ENCODE measurements around the gene ZFYVE9. TPM values are rescaled to one million over a fixed set of nuclear protein-coding genes. Genes with fewer than 3 reads are reported as not detected.
"Not testable (repeated sequence)": the region's sequence is repeated elsewhere in the genome, so short reads cannot be mapped to it uniquely, and the experiment has no call there.

ZFYVE9 gene
- total RNA-seq, 1 experiment from 2014 or later, result 28.4 TPM

DNA sequence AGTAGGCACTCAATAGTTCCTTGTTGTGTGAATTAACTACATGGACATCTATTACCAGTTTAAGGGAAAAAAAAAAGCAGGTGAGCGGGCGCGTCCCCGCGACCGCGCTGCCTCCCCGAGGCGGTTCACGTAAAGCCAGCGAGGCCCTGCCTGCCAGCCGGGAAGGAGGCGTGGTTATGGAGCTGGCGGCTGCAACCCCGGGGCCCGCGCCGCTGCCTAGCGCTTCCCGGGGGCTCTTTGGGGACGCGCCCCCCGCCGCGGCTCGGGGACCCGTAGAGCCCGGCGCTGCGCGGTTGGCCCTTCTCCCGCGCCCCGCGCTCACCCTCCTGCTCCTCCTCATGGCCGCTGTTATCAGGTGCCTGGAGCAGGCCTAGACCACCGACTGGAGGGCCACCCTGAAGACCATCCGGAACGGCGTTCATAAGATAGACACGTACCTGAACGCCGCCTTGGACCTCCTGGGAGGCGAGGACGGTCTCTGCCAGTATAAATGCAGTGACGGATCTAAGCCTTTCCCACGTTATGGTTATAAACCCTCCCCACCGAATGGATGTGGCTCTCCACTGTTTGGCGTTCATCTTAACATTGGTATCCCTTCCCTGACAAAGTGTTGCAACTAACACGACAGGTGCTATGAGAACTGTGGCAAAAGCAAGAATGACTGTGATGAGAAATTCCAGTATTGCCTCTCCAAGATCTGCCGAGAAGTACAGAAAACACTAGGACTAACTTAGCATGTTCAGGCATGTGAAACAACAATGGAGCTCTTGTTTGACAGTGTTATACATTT, 226.7 kb downstream of the ZFYVE9 start:
- H2BK15ac ChIP-seq (ENCODE audit: low read depth, low read length), result no peak overlapping the region
- no peak overlapping the region for H3K23ac ChIP-seq (ENCODE audit: insufficient read length, low read depth, low read length)
- H3K9me3 ChIP-seq (ENCODE audit: control insufficient read depth, low read depth, low read length), result no peaks in the 10 kb centered on the region
- H3T11ph ChIP-seq (ENCODE audit: low read length), result no peak overlapping the region
- H2BK12ac ChIP-seq (ENCODE audit: insufficient read length, low read depth, low read length), result no peak overlapping the region
- H3K4ac ChIP-seq (ENCODE audit: low read depth, low read length), result no peak overlapping the region
- H3K18ac ChIP-seq (ENCODE audit: insufficient read length, low read depth, low read length), result no peak overlapping the region
- H3K4me3 Mint-ChIP-seq, result peak overlapping the region; percentile 62 to 72
- H4K20me1 ChIP-seq (ENCODE audit: control insufficient read depth, insufficient read depth, insufficient read length), result no peaks in the 10 kb centered on the region
- TF ChIP-seq, protein P1, sequence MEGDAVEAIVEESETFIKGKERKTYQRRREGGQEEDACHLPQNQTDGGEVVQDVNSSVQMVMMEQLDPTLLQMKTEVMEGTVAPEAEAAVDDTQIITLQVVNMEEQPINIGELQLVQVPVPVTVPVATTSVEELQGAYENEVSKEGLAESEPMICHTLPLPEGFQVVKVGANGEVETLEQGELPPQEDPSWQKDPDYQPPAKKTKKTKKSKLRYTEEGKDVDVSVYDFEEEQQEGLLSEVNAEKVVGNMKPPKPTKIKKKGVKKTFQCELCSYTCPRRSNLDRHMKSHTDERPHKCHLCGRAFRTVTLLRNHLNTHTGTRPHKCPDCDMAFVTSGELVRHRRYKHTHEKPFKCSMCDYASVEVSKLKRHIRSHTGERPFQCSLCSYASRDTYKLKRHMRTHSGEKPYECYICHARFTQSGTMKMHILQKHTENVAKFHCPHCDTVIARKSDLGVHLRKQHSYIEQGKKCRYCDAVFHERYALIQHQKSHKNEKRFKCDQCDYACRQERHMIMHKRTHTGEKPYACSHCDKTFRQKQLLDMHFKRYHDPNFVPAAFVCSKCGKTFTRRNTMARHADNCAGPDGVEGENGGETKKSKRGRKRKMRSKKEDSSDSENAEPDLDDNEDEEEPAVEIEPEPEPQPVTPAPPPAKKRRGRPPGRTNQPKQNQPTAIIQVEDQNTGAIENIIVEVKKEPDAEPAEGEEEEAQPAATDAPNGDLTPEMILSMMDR (conservative IDR thresholded peaks at IDR 0.05), result peak; percentile 36; the same call in 1 of the 3 replicates
- H3K27ac Mint-ChIP-seq, result no peak overlapping the region; a peak in 1 of 7 replicates
- H3K4me1 Mint-ChIP-seq, result peaks cover 28 to 29% of the 10 kb centered on the region in 2 experiments
- H2AFZ ChIP-seq (ENCODE audit: low read length), result no peak overlapping the region
- H2BK20ac ChIP-seq (ENCODE audit: low read depth, low read length, poor library complexity, severe bottlenecking), result no peak overlapping the region
- H4K5ac ChIP-seq (ENCODE audit: insufficient read length, low read depth, low read length), result no peak overlapping the region
- H3K23me2 ChIP-seq (ENCODE audit: insufficient read length, low read depth, low read length, poor library complexity, severe bottlenecking), result peaks cover 5% of the 10 kb centered on the region
- no CpG with 5 or more reads among the region's 51 CpGs for WGBS (ENCODE audit: extremely low coverage, insufficient read length, low lambda C conversion rate)
- no peak overlapping the region for H2AK5ac ChIP-seq (ENCODE audit: insufficient read length, low read length)
- H3K4me1 ChIP-seq (ENCODE audit: insufficient read depth, low read length), result no peaks in the 10 kb centered on the region
- no peak overlapping the region for H2BK120ac ChIP-seq (ENCODE audit: low read depth, low read length, poor library complexity, severe bottlenecking)
- no peak overlapping the region for H4K8ac ChIP-seq (replicated peaks; ENCODE audit: insufficient read length, low read depth, low read length)
- H4K91ac ChIP-seq (ENCODE audit: insufficient read length, low read depth, low read length), result no peak overlapping the region
- no peaks in the 10 kb centered on the region for H3K9me3 Mint-ChIP-seq
- H3K56ac ChIP-seq (ENCODE audit: insufficient read length, low read depth, low read length), result no peak overlapping the region
- no peaks in the 10 kb centered on the region for H3K27me3 Mint-ChIP-seq (ENCODE audit: low read depth)
- peak; percentile 76 for DNase-seq
- H3K9ac ChIP-seq (ENCODE audit: extremely low read depth, insufficient read length, low read length), result no peak overlapping the region
- H3K4me2 ChIP-seq (ENCODE audit: insufficient read depth, insufficient read length, low read length), result peak overlapping the region; percentile 49
- peaks cover 12 to 32% (median 19%) of the 10 kb centered on the region in 3 experiments for H3K36me3 Mint-ChIP-seq (ENCODE audit: insufficient read depth in 1 of 3, low read depth in 3 of 3)
- H2BK5ac ChIP-seq (ENCODE audit: insufficient read length, low read length), result no peak overlapping the region
- H3K14ac ChIP-seq (ENCODE audit: insufficient read depth, low read length), result no peak overlapping the region
- no peaks in the 10 kb centered on the region for H3K79me2 ChIP-seq (ENCODE audit: insufficient read depth, low read length)
- no peaks in the 10 kb centered on the region for H3K79me1 ChIP-seq (ENCODE audit: insufficient read depth, low read depth, low read length, poor library complexity, severe bottlenecking)
- no peaks in the 10 kb centered on the region for H3K27me3 ChIP-seq (ENCODE audit: insufficient read depth, low read length)
- H3K27ac ChIP-seq (ENCODE audit: insufficient read length, low read depth, low read length), result no peak overlapping the region

DNA sequence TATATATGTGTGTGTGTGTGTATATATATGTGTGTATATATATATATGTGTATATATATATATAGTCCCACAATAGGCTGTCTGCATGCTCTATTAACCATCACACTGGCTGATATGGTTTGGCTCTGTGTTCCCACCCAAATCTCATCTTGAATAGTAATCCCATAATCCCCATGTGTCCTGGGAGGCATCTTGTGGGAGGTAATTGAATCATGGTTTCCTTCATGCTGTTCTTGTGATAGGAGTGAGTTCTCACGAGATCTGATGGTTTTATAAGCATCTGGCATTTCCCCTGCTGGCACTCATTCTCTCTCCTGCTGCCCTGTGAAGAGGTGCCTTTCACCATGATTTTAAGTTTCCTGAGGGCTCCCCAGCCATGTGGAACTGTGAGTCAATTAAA, 228.0 kb downstream of the ZFYVE9 start:
- peaks cover 25 to 40% (median 26%) of the 10 kb centered on the region in 3 experiments for H3K36me3 Mint-ChIP-seq (ENCODE audit: insufficient read depth in 1 of 3, low read depth in 3 of 3)
- not testable (repeated sequence) for H3K79me2 ChIP-seq (ENCODE audit: insufficient read depth, low read length); H4K20me1 ChIP-seq (ENCODE audit: control insufficient read depth, insufficient read depth, insufficient read length); H2BK120ac ChIP-seq (ENCODE audit: low read depth, low read length, poor library complexity, severe bottlenecking); H3K4ac ChIP-seq (ENCODE audit: low read depth, low read length); H2BK15ac ChIP-seq (ENCODE audit: low read depth, low read length); H4K8ac ChIP-seq (replicated peaks; ENCODE audit: insufficient read length, low read depth, low read length); H4K5ac ChIP-seq (ENCODE audit: insufficient read length, low read depth, low read length); H3K79me1 ChIP-seq (ENCODE audit: insufficient read depth, low read depth, low read length, poor library complexity, severe bottlenecking); H3K27ac ChIP-seq (ENCODE audit: insufficient read length, low read depth, low read length); H3K4me3 Mint-ChIP-seq; H3K4me2 ChIP-seq (ENCODE audit: insufficient read depth, insufficient read length, low read length); H3K27me3 Mint-ChIP-seq (ENCODE audit: low read depth); H3K23ac ChIP-seq (ENCODE audit: insufficient read length, low read depth, low read length); H3K27me3 ChIP-seq (ENCODE audit: insufficient read depth, low read length); H3K4me1 ChIP-seq (ENCODE audit: insufficient read depth, low read length); H2BK12ac ChIP-seq (ENCODE audit: insufficient read length, low read depth, low read length); H3K9ac ChIP-seq (ENCODE audit: extremely low read depth, insufficient read length, low read length); H3K56ac ChIP-seq (ENCODE audit: insufficient read length, low read depth, low read length); H3K18ac ChIP-seq (ENCODE audit: insufficient read length, low read depth, low read length); DNase-seq; H3K14ac ChIP-seq (ENCODE audit: insufficient read depth, low read length); H2AFZ ChIP-seq (ENCODE audit: low read length); H3K9me3 ChIP-seq (ENCODE audit: control insufficient read depth, low read depth, low read length); H2BK5ac ChIP-seq (ENCODE audit: insufficient read length, low read length); H2BK20ac ChIP-seq (ENCODE audit: low read depth, low read length, poor library complexity, severe bottlenecking); H4K91ac ChIP-seq (ENCODE audit: insufficient read length, low read depth, low read length); H3T11ph ChIP-seq (ENCODE audit: low read length); H3K23me2 ChIP-seq (ENCODE audit: insufficient read length, low read depth, low read length, poor library complexity, severe bottlenecking); H3K9me3 Mint-ChIP-seq; H2AK5ac ChIP-seq (ENCODE audit: insufficient read length, low read length)
- no CpG with 5 or more reads among the region's 1 CpG for whole genome bisulfite sequencing (ENCODE audit: extremely low coverage, insufficient read length, low lambda C conversion rate)
- peaks cover 23 to 25% of the 10 kb centered on the region in 2 experiments for H3K4me1 Mint-ChIP-seq
- H3K27ac Mint-ChIP-seq, result 0 out of 7 replicates have a peak overlapping the region, but pooled peaks of 1 of the 3 experiments have one; percentile 11
